Posterior cingulate gyrus (tissue), 11 donors: ENCODE data around the gene PPME1.

ENCODE experiments used
- DNase-seq, 10 donors: peaks; one replicate each; pipeline versions ENCODE4 v3.0.0 to v3.0.0-alpha.2; 2020 to 2021; ENCODE audit warnings: mixed read lengths in 3 of 10
- intact Hi-C: fragments of 100-400 bp; cut with DNase I; formaldehyde crosslinking; loops from one replicate; pipeline ENCODE4 v1.15.1; 2023

The PPME1 gene

GRCh38 chr11:74276581-74276980 is 105.5 kb downstream of the PPME1 start:
- intact Hi-C loops: no loop called here
- no peak for DNase-seq

GRCh38 chr11:74278103-74278502 is 107.0 kb downstream of the PPME1 start:
- no peak for DNase-seq
- intact Hi-C loops: no loop called here

GRCh38 chr11:74278721-74279161 is 107.7 kb downstream of the PPME1 start:
- no peak for DNase-seq

DNA sequence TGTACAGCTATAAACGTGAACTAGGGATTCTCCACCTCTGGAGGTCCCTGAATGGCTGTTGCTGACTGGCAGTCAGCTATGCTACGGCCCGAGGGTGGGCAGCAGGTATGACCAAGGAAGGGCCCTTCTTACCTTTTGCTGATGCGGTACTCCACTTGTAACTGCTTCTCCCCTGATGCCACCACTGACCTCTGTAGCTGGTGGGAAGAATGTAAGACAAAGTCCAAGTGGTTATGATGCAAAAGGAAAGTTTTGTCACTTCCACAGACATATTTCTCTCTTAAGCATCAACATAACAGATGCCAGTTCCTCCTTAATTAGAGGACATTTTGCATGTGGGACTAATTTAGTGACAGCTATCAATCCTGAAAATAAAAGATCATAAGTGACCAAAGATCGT is 108.2 kb downstream of the PPME1 start:
- intact Hi-C loops: no loop called here
- DNase-seq: no peak

More at GRCh38 chr11:74278721-74279161, 107.7 kb downstream of the PPME1 start:
- intact Hi-C loops: no loop called here

DNA sequence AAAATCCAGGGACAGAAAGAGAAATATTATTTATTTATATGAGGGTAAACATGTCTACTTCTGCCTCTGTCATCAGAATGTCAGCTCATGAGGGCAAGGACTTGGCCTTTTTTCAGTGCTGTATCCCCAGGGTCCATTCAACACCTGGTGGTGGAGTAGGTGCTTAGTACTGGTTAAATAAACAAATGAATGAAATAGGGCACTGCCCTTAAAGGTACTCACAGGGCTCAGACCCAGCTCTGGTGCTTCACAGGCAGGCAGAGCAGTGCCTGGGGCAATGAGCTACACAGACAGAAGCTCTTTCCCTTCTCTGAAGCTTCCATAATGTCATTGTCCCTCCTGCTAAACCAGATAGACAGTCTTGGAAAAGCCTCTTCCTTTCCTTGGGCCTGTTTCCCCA is 109.4 kb downstream of the PPME1 start:
- intact Hi-C loops: no loop called here
- DNase-seq: no peak

GRCh38 chr11:74282421-74282820 is 111.3 kb downstream of the PPME1 start:
- intact Hi-C loops: no loop called here
- no peak for DNase-seq

DNA sequence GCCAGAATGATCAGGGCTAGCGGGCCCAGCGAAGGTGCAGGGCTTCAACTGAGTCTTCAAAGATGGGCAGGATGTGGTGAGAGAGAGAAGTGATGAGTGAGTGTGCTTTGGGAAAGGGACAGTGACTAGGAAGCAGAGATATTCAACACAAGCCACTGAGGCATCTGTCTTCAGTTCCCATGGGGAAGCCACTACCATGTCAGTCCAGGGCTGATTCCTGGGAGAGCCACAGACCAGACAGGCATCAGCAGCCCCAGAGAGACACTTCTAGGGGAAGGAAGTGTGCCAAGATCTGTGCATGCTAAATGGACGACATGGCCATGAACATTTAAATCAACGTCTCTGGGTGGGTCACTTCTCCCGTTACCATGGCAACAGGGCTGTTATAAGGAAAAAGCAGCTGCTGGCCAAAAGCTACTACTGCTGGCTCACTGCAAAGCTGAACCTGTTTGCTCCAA is 111.9 kb downstream of the PPME1 start:
- intact Hi-C loops: no loop called here
- DNase-seq: peak in 1 of 10 donors; percentile 61

DNA sequence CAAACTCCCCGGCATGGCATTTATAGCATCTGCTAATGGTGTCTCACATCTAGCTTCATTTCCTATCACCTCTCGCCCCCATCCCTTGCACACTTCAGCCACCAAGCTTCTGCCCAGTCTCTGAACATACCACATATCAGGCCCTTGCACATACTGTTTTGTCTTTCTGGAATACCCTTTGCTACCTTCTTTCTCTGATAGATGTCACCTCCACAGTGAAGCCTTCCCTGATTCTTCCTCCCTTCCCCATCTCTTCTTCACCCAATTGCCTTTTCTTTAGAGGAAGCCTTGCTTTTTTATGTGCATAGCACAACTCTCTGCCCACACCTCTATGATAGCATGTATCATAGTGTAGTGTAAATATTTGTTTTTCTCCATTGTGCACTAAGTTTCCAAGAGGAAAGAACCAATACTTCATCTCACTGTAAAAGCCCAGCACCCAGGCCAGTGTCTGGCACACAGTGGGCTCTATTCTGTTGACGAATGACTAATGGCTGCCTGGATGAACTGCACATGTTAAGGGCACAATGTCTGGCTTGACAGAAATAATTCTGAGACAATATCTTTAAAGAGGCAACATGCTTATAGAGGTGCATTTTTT is 112.6 kb downstream of the PPME1 start:
- DNase-seq: no peak
- intact Hi-C loops: no loop called here

- DNase-seq: no peak
- intact Hi-C loops: no loop called here
These were observed 113.4 kb downstream of the PPME1 start for GRCh38 chr11:74284466-74284865.

GRCh38 chr11:74288161-74288560 is 117.1 kb downstream of the PPME1 start:
- intact Hi-C loops: no loop called here
- no peak for DNase-seq

GRCh38 chr11:74288911-74289310 is 117.8 kb downstream of the PPME1 start:
- intact Hi-C loops: no loop called here

DNA sequence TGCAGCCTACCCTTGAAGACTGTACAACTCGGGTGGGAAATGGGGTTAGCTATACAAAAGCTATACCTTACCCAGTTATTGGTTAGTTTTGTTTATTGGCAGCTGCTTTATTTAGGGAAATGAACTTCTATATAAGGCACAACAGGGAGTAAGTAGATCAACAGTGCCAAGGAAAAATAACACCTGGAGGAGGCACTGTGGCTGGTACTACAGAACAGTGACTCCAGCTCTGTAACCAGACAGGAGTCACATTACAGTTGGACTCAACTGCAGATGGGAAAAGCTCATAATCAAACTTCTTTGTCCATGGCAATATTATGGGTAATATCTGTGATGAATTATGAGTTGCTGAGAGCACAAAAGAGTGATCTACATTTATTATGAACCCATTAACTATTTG is 126.4 kb downstream of the PPME1 start:
- DNase-seq: no peak
- intact Hi-C loops: no loop called here

More at GRCh38 chr11:74288911-74289310, 117.8 kb downstream of the PPME1 start:
- no peak for DNase-seq

GRCh38 chr11:74299015-74299414 is 127.9 kb downstream of the PPME1 start:
- intact Hi-C loops: no loop called here
- DNase-seq: no peak
